ENCODE measurements around the gene SP140. TPM values are rescaled to one million over a fixed set of nuclear protein-coding genes. Genes with fewer than 3 reads are reported as not detected.

The SP140 gene
- total RNA-seq, 1 donor from 2014 or later: not detected

GRCh38 chr2:230326453-230327417, 101.2 kb downstream of the SP140 start, which contains the start of gene SP140L:
Gene SP140L (plus strand): TSS chr2:230327193. CDS start chr2:230327270, 77 bp downstream.
- Mint-ChIP-seq H3K9me3 (ENCODE audit: unreplicated experiment) (no peaks in the 10 kb centered on the region), H3K4me1 (ENCODE audit: low read depth, unreplicated experiment) (no peaks in the 10 kb centered on the region), H3K4me3 (ENCODE audit: unreplicated experiment) (no peak within 1 kb of the TSS), H3K27ac (ENCODE audit: unreplicated experiment) (no peak within 1 kb of the TSS), H3K27me3 (ENCODE audit: unreplicated experiment) (peaks cover 2% of the 10 kb centered on the region), H3K36me3 (ENCODE audit: unreplicated experiment) (peaks cover 10% of the 10 kb centered on the region)
- no peak for DNase-seq
- no peak for TF ChIP-seq CTCF (IDR thresholded peaks at IDR 0.05; ENCODE audit: partially characterized antibody, unreplicated experiment)

- no peak for TF ChIP-seq CTCF (IDR thresholded peaks at IDR 0.05; ENCODE audit: partially characterized antibody, unreplicated experiment)
- no peak overlapping the region for H3K4me3 Mint-ChIP-seq (ENCODE audit: unreplicated experiment)
- no peak for DNase-seq
- H3K36me3 Mint-ChIP-seq (ENCODE audit: unreplicated experiment): peaks cover 6% of the 10 kb centered on the region
- H3K27ac Mint-ChIP-seq (ENCODE audit: unreplicated experiment): no peak overlapping the region
- peaks cover 2% of the 10 kb centered on the region for H3K27me3 Mint-ChIP-seq (ENCODE audit: unreplicated experiment)
- H3K9me3 Mint-ChIP-seq (ENCODE audit: unreplicated experiment): no peaks in the 10 kb centered on the region
- no peaks in the 10 kb centered on the region for H3K4me1 Mint-ChIP-seq (ENCODE audit: low read depth, unreplicated experiment)
These were observed 102.0 kb downstream of the SP140 start for GRCh38 chr2:230327418-230328154.

GRCh38 chr2:230328155-230328458, 102.6 kb downstream of the SP140 start:
- DNase-seq: no peak
- Mint-ChIP-seq H3K36me3 (ENCODE audit: unreplicated experiment) (peaks cover 5% of the 10 kb centered on the region), H3K4me3 (ENCODE audit: unreplicated experiment) (no peak overlapping the region), H3K9me3 (ENCODE audit: unreplicated experiment) (peaks cover 2% of the 10 kb centered on the region), H3K27ac (ENCODE audit: unreplicated experiment) (no peak overlapping the region), H3K27me3 (ENCODE audit: unreplicated experiment) (peaks cover 2% of the 10 kb centered on the region), H3K4me1 (ENCODE audit: low read depth, unreplicated experiment) (no peaks in the 10 kb centered on the region)
- no peak for TF ChIP-seq CTCF (IDR thresholded peaks at IDR 0.05; ENCODE audit: partially characterized antibody, unreplicated experiment)

GRCh38 chr2:230329946-230330605, 104.5 kb downstream of the SP140 start:
- no peak overlapping the region for H3K27ac Mint-ChIP-seq (ENCODE audit: unreplicated experiment)
- H3K36me3 Mint-ChIP-seq (ENCODE audit: unreplicated experiment): no peaks in the 10 kb centered on the region
- no peak overlapping the region for H3K4me3 Mint-ChIP-seq (ENCODE audit: unreplicated experiment)
- no peak for DNase-seq
- TF ChIP-seq CTCF (IDR thresholded peaks at IDR 0.05; ENCODE audit: partially characterized antibody, unreplicated experiment): no peak
- peaks cover 2% of the 10 kb centered on the region for H3K9me3 Mint-ChIP-seq (ENCODE audit: unreplicated experiment)
- peaks cover 2% of the 10 kb centered on the region for H3K27me3 Mint-ChIP-seq (ENCODE audit: unreplicated experiment)
- H3K4me1 Mint-ChIP-seq (ENCODE audit: low read depth, unreplicated experiment): no peaks in the 10 kb centered on the region

All from glutamatergic neuron (in vitro differentiated cells).